HAP-1 (cell line): Measurements from ENCODE around the gene ZBTB20.

Experiments used
- DNase-seq, 2 experiments: peaks; one replicate each; pipeline ENCODE4 v3.0.0-alpha.2; 2016 to 2020; ENCODE audit warnings: low spot score in 2 of 2
- H3K27me3 ChIP-seq: fragments of 250-450 bp; sonication (Bioruptor Pico); 2 replicates; pipeline ENCODE4 v1.5.1; 2020; ENCODE audit warnings: low read depth, mild to moderate bottlenecking, moderate library complexity
- H3K36me3 ChIP-seq: fragments of 250-450 bp; sonication (Bioruptor Pico); replicated peaks from 2 replicates; pipeline ENCODE4 v1.5.1; 2020; ENCODE audit warnings: mild to moderate bottlenecking
- H3K4me1 ChIP-seq: fragments of 250-450 bp; sonication (Bioruptor Pico); 2 replicates; pipeline ENCODE4 v1.5.1; 2020; ENCODE audit warnings: mild to moderate bottlenecking
- H3K4me3 ChIP-seq: fragments of 250-450 bp; sonication (Bioruptor Pico); 2 replicates; pipeline ENCODE4 v1.5.1; 2020; ENCODE audit warnings: mild to moderate bottlenecking, moderate library complexity
- H3K9me3 ChIP-seq: fragments of 250-450 bp; sonication (Bioruptor Pico); 2 replicates; pipeline ENCODE4 v1.5.1; 2020; ENCODE audit warnings: mild to moderate bottlenecking, moderate library complexity
- in situ Hi-C: fragments of 300-500 bp; cut with MboI; formaldehyde crosslinking; loops from 3 replicates; pipeline ENCODE4 v1.14.3; 2020; ENCODE audit warnings: low sequenced_read_pairs, inconsistent platforms, mixed read lengths

Gene ZBTB20

GRCh38 chr3:114428044-114428595 lies 719.0 kb downstream of the ZBTB20 start:
- H3K4me3 ChIP-seq: no peak overlapping the region
- in situ Hi-C loops: no loop called here
- H3K4me1 ChIP-seq: peaks cover 22% of the 10 kb centered on the region
- H3K36me3 ChIP-seq: no peaks in the 10 kb centered on the region
- peak in 1 of 2 experiments; percentile 70 for DNase-seq
- H3K27me3 ChIP-seq: no peaks in the 10 kb centered on the region
- no peaks in the 10 kb centered on the region for H3K9me3 ChIP-seq

- in situ Hi-C loops: no loop called here
- no peaks in the 10 kb centered on the region for H3K36me3 ChIP-seq
- DNase-seq: peak in 1 of 2 experiments; percentile 48
- no peak overlapping the region for H3K4me3 ChIP-seq
- H3K9me3 ChIP-seq: no peaks in the 10 kb centered on the region
- H3K27me3 ChIP-seq: no peaks in the 10 kb centered on the region
- peaks cover 22% of the 10 kb centered on the region for H3K4me1 ChIP-seq
These were observed 719.6 kb downstream of the ZBTB20 start for GRCh38 chr3:114427285-114428043.

GRCh38 chr3:114424337-114424736 lies 722.8 kb downstream of the ZBTB20 start:
- Histone ChIP-seq H3K9me3 (no peaks in the 10 kb centered on the region), H3K27me3 (no peaks in the 10 kb centered on the region), H3K4me1 (peaks cover 13% of the 10 kb centered on the region), H3K36me3 (no peaks in the 10 kb centered on the region), H3K4me3 (no peak overlapping the region)
- in situ Hi-C loops: no loop called here
- no peak for DNase-seq

- H3K36me3 ChIP-seq: no peaks in the 10 kb centered on the region
- DNase-seq: no peak
- in situ Hi-C loops: no loop called here
- peaks cover 9% of the 10 kb centered on the region for H3K4me1 ChIP-seq
- no peak overlapping the region for H3K4me3 ChIP-seq
- no peaks in the 10 kb centered on the region for H3K27me3 ChIP-seq
- no peaks in the 10 kb centered on the region for H3K9me3 ChIP-seq
These were observed 725.9 kb downstream of the ZBTB20 start for GRCh38 chr3:114421204-114421603.

- in situ Hi-C loops: no loop called here
- DNase-seq: no peak
- no peaks in the 10 kb centered on the region for H3K36me3 ChIP-seq
- H3K9me3 ChIP-seq: no peaks in the 10 kb centered on the region
- H3K27me3 ChIP-seq: no peaks in the 10 kb centered on the region
- H3K4me3 ChIP-seq: no peak overlapping the region
- peaks cover 9% of the 10 kb centered on the region for H3K4me1 ChIP-seq
These were observed 727.0 kb downstream of the ZBTB20 start for GRCh38 chr3:114420072-114420471.

GRCh38 chr3:114418724-114419543 lies 728.2 kb downstream of the ZBTB20 start:
- Histone ChIP-seq H3K9me3 (no peaks in the 10 kb centered on the region), H3K27me3 (no peaks in the 10 kb centered on the region), H3K36me3 (no peaks in the 10 kb centered on the region), H3K4me3 (no peak overlapping the region), H3K4me1 (peaks cover 9% of the 10 kb centered on the region)
- in situ Hi-C loops: no loop called here
- DNase-seq: peak in 1 of 2 experiments; percentile 68

- DNase-seq: no peak
- Histone ChIP-seq H3K27me3 (no peaks in the 10 kb centered on the region), H3K4me1 (peaks cover 14% of the 10 kb centered on the region), H3K9me3 (no peaks in the 10 kb centered on the region), H3K4me3 (no peak overlapping the region), H3K36me3 (no peaks in the 10 kb centered on the region)
- in situ Hi-C loops: no loop called here
These were observed 729.0 kb downstream of the ZBTB20 start for GRCh38 chr3:114418107-114418506.

- Histone ChIP-seq H3K27me3 (no peaks in the 10 kb centered on the region), H3K9me3 (no peaks in the 10 kb centered on the region), H3K4me3 (no peak overlapping the region), H3K4me1 (peaks cover 18% of the 10 kb centered on the region), H3K36me3 (no peaks in the 10 kb centered on the region)
- no peak for DNase-seq
- in situ Hi-C loops: no loop called here
These were observed 729.4 kb downstream of the ZBTB20 start for GRCh38 chr3:114417675-114418074.

- Histone ChIP-seq H3K4me1 (peaks cover 21% of the 10 kb centered on the region), H3K9me3 (no peaks in the 10 kb centered on the region), H3K27me3 (no peaks in the 10 kb centered on the region), H3K36me3 (no peaks in the 10 kb centered on the region), H3K4me3 (no peak overlapping the region)
- DNase-seq: no peak
- in situ Hi-C loops: no loop called here
These were observed 729.8 kb downstream of the ZBTB20 start for GRCh38 chr3:114417265-114417664.

- H3K27me3 ChIP-seq: no peaks in the 10 kb centered on the region
- no peak overlapping the region for H3K4me3 ChIP-seq
- no peaks in the 10 kb centered on the region for H3K9me3 ChIP-seq
- H3K4me1 ChIP-seq: peaks cover 43% of the 10 kb centered on the region
- in situ Hi-C loops: no loop called here
- no peaks in the 10 kb centered on the region for H3K36me3 ChIP-seq
- no peak for DNase-seq
These were observed 735.0 kb downstream of the ZBTB20 start for GRCh38 chr3:114411811-114412803.

GRCh38 chr3:114411190-114411668 lies 735.9 kb downstream of the ZBTB20 start:
- peak; percentile 55 to 92 for DNase-seq
- H3K4me3 ChIP-seq: no peak overlapping the region
- H3K9me3 ChIP-seq: no peaks in the 10 kb centered on the region
- no peaks in the 10 kb centered on the region for H3K27me3 ChIP-seq
- in situ Hi-C loops: no loop called here
- H3K36me3 ChIP-seq: no peaks in the 10 kb centered on the region
- peaks cover 43% of the 10 kb centered on the region for H3K4me1 ChIP-seq

GRCh38 chr3:114408736-114409670 lies 738.1 kb downstream of the ZBTB20 start:
- no peak overlapping the region for H3K4me3 ChIP-seq
- H3K36me3 ChIP-seq: no peaks in the 10 kb centered on the region
- no peaks in the 10 kb centered on the region for H3K9me3 ChIP-seq
- no peaks in the 10 kb centered on the region for H3K27me3 ChIP-seq
- in situ Hi-C loops: no loop called here
- peak in 1 of 2 experiments; percentile 35 for DNase-seq
- peaks cover 43% of the 10 kb centered on the region for H3K4me1 ChIP-seq
